ENCODE data around the gene MAGEB5. TPM values are rescaled to one million over a fixed set of nuclear protein-coding genes. Genes with fewer than 3 reads are reported as not detected.
"Not testable (repeated sequence)": the region's sequence is repeated elsewhere in the genome, so short reads cannot be mapped to it uniquely, and the experiment has no call there.

The MAGEB5 gene, protein sequence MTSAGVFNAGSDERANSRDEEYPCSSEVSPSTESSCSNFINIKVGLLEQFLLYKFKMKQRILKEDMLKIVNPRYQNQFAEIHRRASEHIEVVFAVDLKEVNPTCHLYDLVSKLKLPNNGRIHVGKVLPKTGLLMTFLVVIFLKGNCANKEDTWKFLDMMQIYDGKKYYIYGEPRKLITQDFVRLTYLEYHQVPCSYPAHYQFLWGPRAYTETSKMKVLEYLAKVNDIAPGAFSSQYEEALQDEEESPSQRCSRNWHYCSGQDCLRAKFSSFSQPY
- not detected for total RNA-seq
- long read RNA-seq, result 0 reads

DNA sequence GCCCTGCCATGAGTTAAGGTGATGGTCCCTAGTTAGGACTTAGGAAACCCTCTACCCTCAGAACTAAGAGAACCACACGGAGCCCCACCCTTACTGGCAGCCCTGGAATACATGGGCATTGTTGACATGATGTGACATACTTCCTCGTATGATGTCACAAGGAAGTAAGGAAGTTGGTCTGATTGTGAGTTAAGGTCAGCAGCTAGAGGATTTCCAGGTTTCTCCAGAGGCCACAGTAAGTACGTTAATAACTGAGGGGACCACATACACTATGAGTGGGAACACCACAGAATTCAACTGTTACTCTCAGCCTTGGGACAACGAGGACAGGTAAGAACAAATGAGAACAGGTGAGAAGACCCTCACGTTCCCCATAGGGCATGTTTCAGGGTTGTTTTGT, at the start of gene MAGEB5:
Gene MAGEB5 (plus strand): TSS at position 301 of the 400 bp plus-strand sequence. CDS start 1,133 bp downstream, outside the sequence.
- intact Hi-C loops (cut with micrococcal nuclease), result no loop called here
- TF ChIP-seq, protein P1, sequence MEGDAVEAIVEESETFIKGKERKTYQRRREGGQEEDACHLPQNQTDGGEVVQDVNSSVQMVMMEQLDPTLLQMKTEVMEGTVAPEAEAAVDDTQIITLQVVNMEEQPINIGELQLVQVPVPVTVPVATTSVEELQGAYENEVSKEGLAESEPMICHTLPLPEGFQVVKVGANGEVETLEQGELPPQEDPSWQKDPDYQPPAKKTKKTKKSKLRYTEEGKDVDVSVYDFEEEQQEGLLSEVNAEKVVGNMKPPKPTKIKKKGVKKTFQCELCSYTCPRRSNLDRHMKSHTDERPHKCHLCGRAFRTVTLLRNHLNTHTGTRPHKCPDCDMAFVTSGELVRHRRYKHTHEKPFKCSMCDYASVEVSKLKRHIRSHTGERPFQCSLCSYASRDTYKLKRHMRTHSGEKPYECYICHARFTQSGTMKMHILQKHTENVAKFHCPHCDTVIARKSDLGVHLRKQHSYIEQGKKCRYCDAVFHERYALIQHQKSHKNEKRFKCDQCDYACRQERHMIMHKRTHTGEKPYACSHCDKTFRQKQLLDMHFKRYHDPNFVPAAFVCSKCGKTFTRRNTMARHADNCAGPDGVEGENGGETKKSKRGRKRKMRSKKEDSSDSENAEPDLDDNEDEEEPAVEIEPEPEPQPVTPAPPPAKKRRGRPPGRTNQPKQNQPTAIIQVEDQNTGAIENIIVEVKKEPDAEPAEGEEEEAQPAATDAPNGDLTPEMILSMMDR (IDR thresholded peaks at IDR 0.05; ENCODE audit: borderline replicate concordance), result no peak
- Histone ChIP-seq H3K36me3 (no peaks in the 10 kb centered on the region), H3K4me3 (no peak within 1 kb of the TSS), H3K27me3 (ENCODE audit: low read depth) (no peaks in the 10 kb centered on the region), H3K9me3 (replicated peaks) (no peaks in the 10 kb centered on the region), H3K4me1 (no peaks in the 10 kb centered on the region), H3K27ac (replicated peaks) (no peak within 1 kb of the TSS)
- DNase-seq, result no peak

DNA sequence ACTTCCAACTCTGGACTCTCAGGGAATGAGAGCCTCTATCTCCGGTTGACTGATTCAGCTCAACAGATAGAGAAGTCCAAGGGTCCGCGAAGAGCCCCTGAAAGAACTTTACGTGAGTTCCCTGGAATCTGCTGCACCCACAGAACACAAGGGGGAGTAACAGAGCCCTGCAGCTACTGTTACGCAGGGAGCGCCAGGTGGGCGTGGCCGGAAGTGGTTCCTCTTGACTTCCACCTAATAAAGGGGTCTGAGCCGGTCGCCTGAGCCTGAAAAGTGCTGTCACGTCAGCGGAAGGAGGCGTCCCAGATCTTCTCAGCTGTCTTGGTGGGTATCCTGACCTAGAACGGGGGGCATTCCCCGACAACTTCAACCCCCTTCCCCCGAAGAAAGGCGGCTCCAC, 23.8 kb upstream of the MAGEB5 start, which contains the start of gene MAGEB6:
Gene MAGEB6 (plus strand): TSS at position 237 of the 400 bp plus-strand sequence. CDS start 1,407 bp downstream, outside the sequence.
- no peak for DNase-seq
- Histone ChIP-seq H3K27me3 (ENCODE audit: low read depth) (no peaks in the 10 kb centered on the region), H3K4me3 (no peak within 1 kb of the TSS), H3K4me1 (no peaks in the 10 kb centered on the region), H3K36me3 (no peaks in the 10 kb centered on the region), H3K9me3 (replicated peaks) (no peaks in the 10 kb centered on the region), H3K27ac (replicated peaks) (no peak within 1 kb of the TSS)
- TF ChIP-seq, protein P1 (IDR thresholded peaks at IDR 0.05; ENCODE audit: borderline replicate concordance), result no peak
- intact Hi-C loops (cut with micrococcal nuclease), result no loop called here

DNA sequence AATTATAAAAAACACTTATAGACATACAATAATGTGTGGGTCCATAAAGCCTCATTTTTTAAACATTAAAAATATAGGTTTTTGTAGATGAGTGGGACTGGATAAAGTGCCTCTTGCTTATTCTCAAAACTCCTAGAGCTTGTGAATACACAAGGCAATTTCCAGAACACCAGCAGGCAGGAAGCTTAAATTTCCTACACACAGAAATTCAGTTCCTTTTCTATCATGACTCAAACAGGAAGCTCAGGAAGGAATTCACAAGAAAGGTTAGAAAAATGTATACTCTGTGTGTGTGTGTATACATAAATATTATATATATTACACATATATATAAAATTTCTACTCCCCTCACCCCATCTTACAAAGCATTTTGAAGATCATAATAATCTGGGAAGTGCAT, 12.4 kb upstream of the MAGEB5 start:
- H3K27me3 ChIP-seq (ENCODE audit: low read depth), result no peaks in the 10 kb centered on the region
- no peak for DNase-seq
- no peak overlapping the region for H3K4me3 ChIP-seq

DNA sequence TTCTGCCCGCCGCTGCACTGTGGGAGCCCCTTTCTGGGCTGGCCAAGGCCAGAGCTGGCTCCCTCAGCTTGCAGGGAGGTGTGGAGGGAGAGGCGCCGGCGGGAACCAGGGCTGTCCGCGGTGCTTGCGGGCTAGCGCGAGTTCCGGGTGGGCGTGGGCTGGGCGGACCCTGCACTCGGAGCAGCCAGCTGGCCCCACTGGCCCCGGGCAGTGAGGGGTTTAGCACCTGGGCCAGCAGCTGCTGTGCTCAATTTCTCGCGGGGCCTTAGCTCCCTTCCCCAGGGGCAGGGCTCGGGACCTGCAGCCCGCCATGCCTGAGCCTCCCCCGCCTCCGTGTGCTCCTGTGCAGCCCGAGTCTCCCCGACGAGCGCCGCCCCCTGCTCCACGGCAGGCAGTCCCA, 11.3 kb upstream of the MAGEB5 start:
- H3K9me3 ChIP-seq (replicated peaks); H3K27ac ChIP-seq (replicated peaks); intact Hi-C loops (cut with micrococcal nuclease); H3K36me3 ChIP-seq; H3K4me3 ChIP-seq; DNase-seq; H3K4me1 ChIP-seq; H3K27me3 ChIP-seq (ENCODE audit: low read depth): not testable (repeated sequence)

More for the DNA sequence above, 12.4 kb upstream of the MAGEB5 start:
- Histone ChIP-seq H3K27ac (replicated peaks) (no peak overlapping the region), H3K4me1 (no peaks in the 10 kb centered on the region), H3K36me3 (no peaks in the 10 kb centered on the region), H3K9me3 (replicated peaks) (no peaks in the 10 kb centered on the region)
- intact Hi-C loops (cut with micrococcal nuclease), result no loop called here
- TF ChIP-seq, protein P1 (IDR thresholded peaks at IDR 0.05; ENCODE audit: borderline replicate concordance), result no peak

DNA sequence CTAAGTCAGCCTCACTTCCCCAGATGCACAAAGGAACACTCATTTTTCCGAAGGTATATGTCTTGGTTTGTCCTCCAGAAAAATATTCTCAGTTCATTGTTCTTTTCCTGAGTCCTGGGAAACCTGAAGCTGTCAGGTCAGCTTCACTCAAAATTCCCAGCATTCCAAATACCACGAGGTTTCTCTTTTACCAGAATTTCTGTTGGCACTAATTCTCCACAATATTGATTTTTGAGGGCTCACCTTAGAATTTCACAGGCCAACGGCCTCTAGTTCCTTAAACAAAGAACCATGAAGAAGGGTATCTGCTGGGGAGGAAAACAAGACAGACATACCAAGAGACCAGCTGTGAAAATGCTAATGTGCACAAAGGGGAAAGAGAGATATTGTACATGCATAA, 8.0 kb upstream of the MAGEB5 start:
- no peaks in the 10 kb centered on the region for H3K36me3 ChIP-seq
- H3K27me3 ChIP-seq (ENCODE audit: low read depth), result no peaks in the 10 kb centered on the region
- H3K4me3 ChIP-seq, result no peak overlapping the region
- no peak for DNase-seq
- intact Hi-C loops (cut with micrococcal nuclease), result no loop called here
- H3K9me3 ChIP-seq (replicated peaks), result no peaks in the 10 kb centered on the region
- TF ChIP-seq, protein P1 (IDR thresholded peaks at IDR 0.05; ENCODE audit: borderline replicate concordance), result no peak
- no peak overlapping the region for H3K27ac ChIP-seq (replicated peaks)
- no peaks in the 10 kb centered on the region for H3K4me1 ChIP-seq

DNA sequence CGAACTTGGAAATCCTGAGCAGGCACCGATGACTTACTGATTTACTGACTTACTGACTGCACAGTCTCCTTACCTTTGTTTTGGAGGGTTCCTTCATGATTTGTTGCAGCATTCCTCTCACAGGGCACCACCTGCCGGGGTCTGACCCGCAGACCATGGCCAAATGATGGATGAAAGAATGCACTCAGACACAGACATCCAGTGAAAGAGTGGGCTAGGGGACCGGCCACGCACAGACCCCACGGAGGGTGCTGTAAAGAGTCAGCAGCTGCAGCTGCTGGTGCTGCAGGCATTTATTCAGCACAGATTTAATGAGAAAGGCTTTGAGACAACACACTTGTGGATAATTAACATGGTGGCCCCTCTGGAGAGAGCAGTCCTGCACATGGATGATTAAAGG, 3.4 kb downstream of the MAGEB5 start:
- Histone ChIP-seq H3K4me1 (no peaks in the 10 kb centered on the region), H3K27ac (replicated peaks) (no peak overlapping the region), H3K4me3 (no peak overlapping the region), H3K9me3 (replicated peaks) (no peaks in the 10 kb centered on the region), H3K27me3 (ENCODE audit: low read depth) (no peaks in the 10 kb centered on the region), H3K36me3 (no peaks in the 10 kb centered on the region)
- no peak for DNase-seq
- intact Hi-C loops (cut with micrococcal nuclease), result no loop called here
- TF ChIP-seq, protein P1 (IDR thresholded peaks at IDR 0.05; ENCODE audit: borderline replicate concordance), result no peak
